HG03457 (cell line): ENCODE measurements around the gene RAP1GAP2.
"Not testable (repeated sequence)": the region's sequence is repeated elsewhere in the genome, so short reads cannot be mapped to it uniquely, and the experiment has no call there.

Experiments used
- ATAC-seq: cut with Tn5 transposase; IDR thresholded peaks from one replicate; pipeline ENCODE4 v1.9.1; 2021; ENCODE audit warnings: moderate number of reproducible peaks; ENCODE audit not compliant: unreplicated experiment

RAP1GAP2 gene

GRCh38 chr17:2814049-2814448 is 17.8 kb downstream of the RAP1GAP2 start:
- no peak for ATAC-seq

GRCh38 chr17:2814481-2815341 is 18.5 kb downstream of the RAP1GAP2 start:
- ATAC-seq: no peak

GRCh38 chr17:2815781-2816185 is 19.5 kb downstream of the RAP1GAP2 start:
- no peak for ATAC-seq

GRCh38 chr17:2816688-2817087 is 20.4 kb downstream of the RAP1GAP2 start:
- no peak for ATAC-seq

GRCh38 chr17:2819294-2819693 is 23.1 kb downstream of the RAP1GAP2 start:
- not testable (repeated sequence) for ATAC-seq

- no peak for ATAC-seq
Observed at GRCh38 chr17:2819921-2820501, 23.8 kb downstream of the RAP1GAP2 start.

- no peak for ATAC-seq
Observed at GRCh38 chr17:2821868-2822267, 25.6 kb downstream of the RAP1GAP2 start.

- no peak for ATAC-seq
Observed at GRCh38 chr17:2822358-2822757, 26.1 kb downstream of the RAP1GAP2 start.

GRCh38 chr17:2825253-2825970 is 29.2 kb downstream of the RAP1GAP2 start:
- ATAC-seq: no peak

- ATAC-seq: no peak
Observed at GRCh38 chr17:2828397-2829038, 32.3 kb downstream of the RAP1GAP2 start.

- ATAC-seq: no peak
Observed at GRCh38 chr17:2830678-2831077, 34.4 kb downstream of the RAP1GAP2 start.

- ATAC-seq: no peak
Observed at GRCh38 chr17:2835780-2836179, 39.5 kb downstream of the RAP1GAP2 start.

GRCh38 chr17:2837147-2837561 is 40.9 kb downstream of the RAP1GAP2 start:
- ATAC-seq: peak; percentile 74

GRCh38 chr17:2841606-2842005 is 45.4 kb downstream of the RAP1GAP2 start:
- no peak for ATAC-seq

GRCh38 chr17:2842464-2842863 is 46.2 kb downstream of the RAP1GAP2 start:
- ATAC-seq: no peak

GRCh38 chr17:2844416-2844815 is 48.2 kb downstream of the RAP1GAP2 start:
- no peak for ATAC-seq

- no peak for ATAC-seq
Observed at GRCh38 chr17:2847381-2848333, 51.4 kb downstream of the RAP1GAP2 start.

GRCh38 chr17:2849327-2849670 is 53.1 kb downstream of the RAP1GAP2 start:
- no peak for ATAC-seq

GRCh38 chr17:2850991-2851390 is 54.8 kb downstream of the RAP1GAP2 start:
- no peak for ATAC-seq

GRCh38 chr17:2851615-2852014 is 55.4 kb downstream of the RAP1GAP2 start:
- ATAC-seq: no peak
